SJCRH30 (cell line): ENCODE measurements around the gene STEEP1. TPM values are rescaled to one million over a fixed set of nuclear protein-coding genes. Genes with fewer than 3 reads are reported as not detected.

Experiments used
- total RNA-seq: library from RNA; depleted of rRNA; stranded (reverse); fragments of >200 nt; shearing (Covaris generic); gene quantifications from 2 replicates; pipeline ENCODE4 v1.2.3, GENCODE V29; 2014; rRNA removed

STEEP1 gene
- total RNA-seq, 1 experiment from 2014 or later, result 88.9 TPM

Other genes starting within 250 kb of the STEEP1 start
- not detected in 2 replicates for gene SLC25A43, start 166.1 kb downstream of the STEEP1 start, total RNA-seq
- 712 and 739 TPM in 2 replicates for gene SLC25A5, start 97.0 kb downstream of the STEEP1 start, total RNA-seq
- 85.1 and 90.5 TPM in 2 replicates for gene UBE2A, start 9.2 kb upstream of the STEEP1 start, total RNA-seq
- gene NKRF, start 41.0 kb upstream of the STEEP1 start, total RNA-seq, result 27.7 and 27.8 TPM in 2 replicates
- gene SEPTIN6, start 127.8 kb upstream of the STEEP1 start, total RNA-seq, result 70.9 and 73.8 TPM in 2 replicates
- not detected in 2 replicates for gene SOWAHD, start 193.2 kb upstream of the STEEP1 start, total RNA-seq
- 7,998 and 9,259 TPM in 2 replicates for gene RPL39, start 226.2 kb upstream of the STEEP1 start, total RNA-seq